CD4-positive, alpha-beta T cell (primary cell): Measurements from ENCODE around the gene CGA. TPM values are rescaled to one million over a fixed set of nuclear protein-coding genes. Genes with fewer than 3 reads are reported as not detected.
"Not testable (repeated sequence)": the region's sequence is repeated elsewhere in the genome, so short reads cannot be mapped to it uniquely, and the experiment has no call there.

Source experiments
- ATAC-seq: fragments of 200-7000 bp; cut with Tn5 transposase; one replicate; pipeline ENCODE4 v1.10.0; 2022; ENCODE audit warnings: mild to moderate bottlenecking; ENCODE audit not compliant: poor library complexity
- CTCF ChIA-PET: fragments of 350-600 bp; sonication (Branson Sonifier 250); formaldehyde crosslinking; loops from one replicate; lab custom pipeline; 2021; ENCODE audit warnings: antibody characterized with exemption, inconsistent platforms; lab: Charles Lee
- POLR2A ChIA-PET: fragments of 350-600 bp; sonication (Branson Sonifier 250); formaldehyde crosslinking; loops from one replicate; lab custom pipeline; 2021; ENCODE audit warnings: antibody characterized with exemption, inconsistent platforms; lab: Charles Lee
- DNase-seq, 14 experiments: peaks; one replicate each; pipeline ENCODE4 v3.0.0-alpha.2; 2013 to 2020; ENCODE audit warnings: mixed read lengths in 2 of 14
- H3K27ac ChIP-seq, 2 donors: one replicate each; pipeline versions ENCODE4 v1.5.1 to v1.7.0; 2013; ENCODE audit warnings: low read length in 2 of 2, low read depth in 1 of 2, mild to moderate bottlenecking in 1 of 2
- H3K27me3 ChIP-seq, 2 experiments: 1 replicate in 1 of 2; 2 replicates in 1 of 2; pipeline versions ENCODE4 v1.6.1 to v1.7.0; 2013; ENCODE audit warnings: low read length in 2 of 2, control low read depth in 1 of 2, mild to moderate bottlenecking in 1 of 2, moderate library complexity in 1 of 2; ENCODE audit not compliant: insufficient read depth in 2 of 2, control insufficient read depth in 1 of 2
- H3K36me3 ChIP-seq: one replicate; pipeline ENCODE4 v1.6.1; 2013; ENCODE audit warnings: low read length, control low read depth; ENCODE audit not compliant: insufficient read depth
- H3K4me1 ChIP-seq: one replicate; pipeline ENCODE4 v1.6.1; 2013; ENCODE audit warnings: low read length, control low read depth; ENCODE audit not compliant: insufficient read depth
- H3K4me3 ChIP-seq: one replicate; pipeline ENCODE4 v1.5.1; 2013; ENCODE audit warnings: mild to moderate bottlenecking, low read length, moderate library complexity
- H3K9me3 ChIP-seq, 2 experiments: 1 replicate in 1 of 2; 2 replicates in 1 of 2; pipeline versions ENCODE4 v1.6.1 to v1.7.0; 2013; ENCODE audit warnings: low read length in 2 of 2, mild to moderate bottlenecking in 2 of 2, control low read depth in 1 of 2, moderate library complexity in 1 of 2; ENCODE audit not compliant: control insufficient read depth in 1 of 2, insufficient read depth in 1 of 2
- H3K27ac Mint-ChIP-seq: one replicate; pipeline ENCODE4 v1.8.0; 2020; ENCODE audit warnings: mixed read lengths
- H3K27me3 Mint-ChIP-seq: one replicate; pipeline ENCODE4 v1.8.0; 2021; ENCODE audit warnings: mixed read lengths
- H3K36me3 Mint-ChIP-seq: one replicate; pipeline ENCODE4 v1.8.0; 2021; ENCODE audit warnings: low read depth, mixed read lengths
- H3K4me1 Mint-ChIP-seq: one replicate; pipeline ENCODE4 v1.8.0; 2021; ENCODE audit warnings: low read depth, mixed read lengths
- H3K4me3 Mint-ChIP-seq: one replicate; pipeline ENCODE4 v1.8.0; 2020; ENCODE audit warnings: mild to moderate bottlenecking, mixed read lengths
- H3K9me3 Mint-ChIP-seq: one replicate; pipeline ENCODE4 v1.8.0; 2020; ENCODE audit warnings: mixed read lengths
- CTCF ChIP-seq: fragments of 200-600 bp; IDR thresholded peaks from one replicate; pipeline ENCODE4 v1.8.0; 2022; ENCODE audit warnings: antibody characterized with exemption, mild to moderate bottlenecking
- intact Hi-C, 2 experiments: fragments of 100-400 bp; cut with DNase I in 1 of 2; cut with micrococcal nuclease in 1 of 2; formaldehyde crosslinking; loops; one replicate each; pipeline versions ENCODE4 v1.15.1 to v1.9.0; 2023 to 2025; cut with DNase I, micrococcal nuclease
- polyA plus RNA-seq, 2 donors: library from polyadenylated mRNA; unstranded; fragments of 120-200 nt; gene quantifications; one replicate each; pipeline ENCODE4 v1.2.1, GENCODE V29; 2013
- total RNA-seq, 174 experiments: library from RNA in 2 of 174; stranded (reverse) in 2 of 174; gene quantifications; one replicate each; pipeline ENCODE4 v1.2.3 and lab custom pipeline; 2021 to 2026

The CGA gene
- total RNA-seq (not detected), total RNA-seq (lab: John Stamatoyannopoulos, UW) (0 to 0.20 (median 0) reads per million in 172 experiments)
- polyA plus RNA-seq (2013, experiment 1 of 2), result not detected
- not detected for polyA plus RNA-seq (2013, experiment 2 of 2)

- no peaks in the 10 kb centered on the region for H3K4me1 ChIP-seq
- H3K4me3 ChIP-seq, result no peak within 1 kb of the TSS
- CTCF ChIA-PET, result interaction anchor here (0.7 to 1.6 kb wide), 2 partner anchors 9 to 16 kb away, joined by 3 to 4 read pairs; no protein-coding TSS in a partner anchor
- peaks cover 0 to 4% of the 10 kb centered on the region in 2 experiments for H3K27me3 ChIP-seq
- TF ChIP-seq CTCF, result no peak
- Mint-ChIP-seq H3K27me3 (peaks cover 44% of the 10 kb centered on the region), H3K4me1 (no peaks in the 10 kb centered on the region), H3K36me3 (no peaks in the 10 kb centered on the region), H3K9me3 (no peaks in the 10 kb centered on the region), H3K27ac (no peak within 1 kb of the TSS), H3K4me3 (no peak within 1 kb of the TSS)
- intact Hi-C loops, result no loop called here
- no peaks in the 10 kb centered on the region for H3K9me3 ChIP-seq
- POLR2A ChIA-PET, result no interaction called here
- H3K36me3 ChIP-seq, result no peaks in the 10 kb centered on the region
- H3K27ac ChIP-seq, result no peak within 1 kb of the TSS
- DNase-seq (no peak), ATAC-seq (no peak)
These were observed at the start of gene CGA for GRCh38 chr6:87095087-87095509. TSS of gene CGA (minus strand) at chr6:87095106. CDS start at chr6:87088200, 6,906 bp downstream.

GRCh38 chr6:87139927-87140326, 45.0 kb upstream of the CGA start:
- not testable (repeated sequence) for H3K4me1 Mint-ChIP-seq, H3K36me3 Mint-ChIP-seq, H3K9me3 Mint-ChIP-seq

GRCh38 chr6:87139236-87139635, 44.3 kb upstream of the CGA start:
- H3K27ac ChIP-seq, result no peak overlapping the region
- TF ChIP-seq CTCF, result peak; percentile 83
- no peaks in the 10 kb centered on the region for H3K9me3 ChIP-seq
- Mint-ChIP-seq H3K4me1 (peaks cover 5% of the 10 kb centered on the region), H3K27me3 (peaks cover 13% of the 10 kb centered on the region), H3K36me3 (no peaks in the 10 kb centered on the region), H3K9me3 (no peaks in the 10 kb centered on the region), H3K4me3 (no peak overlapping the region), H3K27ac (no peak overlapping the region)
- intact Hi-C loops, result loop anchor here (1.0 to 5.0 kb wide), 6 partner anchors 98 to 1733 kb away; partner anchors contain the start of gene SLC35A1 (in 1 of the 2)
- DNase-seq (peak in 8 of 14 experiments; percentile 16 to 82 (median 54)), ATAC-seq (peak; percentile 85)
- POLR2A ChIA-PET, result interaction anchor here (1.0 to 1.4 kb wide), 4 partner anchors 16 to 140 kb away, joined by 3 to 4 read pairs (median 3); partner anchors contain the start of gene ZNF292
- H3K36me3 ChIP-seq, result no peaks in the 10 kb centered on the region
- H3K27me3 ChIP-seq, result no peaks in the 10 kb centered on the region
- H3K4me1 ChIP-seq, result no peaks in the 10 kb centered on the region
- H3K4me3 ChIP-seq, result no peak overlapping the region
- CTCF ChIA-PET, result interaction anchor here (0.5 to 1.6 kb wide), 12 partner anchors 10 to 1731 kb away, joined by 3 to 7 read pairs (median 3); no protein-coding TSS in a partner anchor

More at GRCh38 chr6:87139927-87140326, 45.0 kb upstream of the CGA start:
- not testable (repeated sequence) for DNase-seq, H3K27me3 ChIP-seq, H3K4me1 ChIP-seq, H3K27ac ChIP-seq, H3K36me3 ChIP-seq, ATAC-seq, H3K4me3 Mint-ChIP-seq, H3K4me3 ChIP-seq, H3K9me3 ChIP-seq, H3K27ac Mint-ChIP-seq
- POLR2A ChIA-PET, result interaction anchor here (1.0 to 1.4 kb wide), 2 partner anchors 78 to 139 kb away, joined by 3 to 4 read pairs; no protein-coding TSS in a partner anchor
- CTCF ChIA-PET, result interaction anchor here (0.5 to 1.6 kb wide), 10 partner anchors 10 to 412 kb away, joined by 3 to 7 read pairs (median 3); no protein-coding TSS in a partner anchor
- intact Hi-C loops, result loop anchor here (1.0 to 5.0 kb wide), 6 partner anchors 97 to 1732 kb away; partner anchors contain the start of gene SLC35A1 (in 1 of the 2)
- peaks cover 13% of the 10 kb centered on the region for H3K27me3 Mint-ChIP-seq
